Stimulated activated CD8-positive, alpha-beta memory T cell treated with anti-CD3 and anti-CD28 coated beads, Interleukin-15, amount 100 ng/mL, for 1 hour (primary cell): ENCODE data around the gene CLPTM1L.

Source experiments
- DNase-seq: peaks from one replicate; pipeline ENCODE4 v3.0.0-alpha.2; 2020; ENCODE audit warnings: low read depth

Gene CLPTM1L

GRCh38 chr5:1274471-1274870 lies 70.4 kb downstream of the CLPTM1L start:
- no peak for DNase-seq

- DNase-seq = no peak
Measured at GRCh38 chr5:1273745-1274144, 71.2 kb downstream of the CLPTM1L start.

- no peak for DNase-seq
Measured at GRCh38 chr5:1272201-1272600, 72.7 kb downstream of the CLPTM1L start.

- no peak for DNase-seq
Measured at GRCh38 chr5:1270933-1271914, 73.7 kb downstream of the CLPTM1L start.

GRCh38 chr5:1270426-1270825 lies 74.5 kb downstream of the CLPTM1L start:
- no peak for DNase-seq

- DNase-seq = peak; percentile 31
Measured at GRCh38 chr5:1268666-1269065, 76.2 kb downstream of the CLPTM1L start.

- no peak for DNase-seq
Measured at GRCh38 chr5:1268056-1268455, 76.8 kb downstream of the CLPTM1L start.
